GM19025 (cell line): ENCODE results near the gene COQ8A.

ENCODE experiments used
- ATAC-seq: cut with Tn5 transposase; IDR thresholded peaks from one replicate; pipeline ENCODE4 v1.9.1; 2021; ENCODE audit warnings: mild to moderate bottlenecking, low read depth, moderate library complexity; ENCODE audit not compliant: unreplicated experiment

COQ8A gene

GRCh38 chr1:226940029-226940805 is at the start of gene COQ8A:
COQ8A (plus strand) TSS chr1:226940294; CDS start chr1:226961386, 21,092 bp downstream.
- ATAC-seq = peak; percentile 94

- ATAC-seq = no peak
These were observed 49.6 kb upstream of the COQ8A start for GRCh38 chr1:226890331-226891108.

- no peak for ATAC-seq
These were observed 48.7 kb upstream of the COQ8A start for GRCh38 chr1:226891346-226891745.

GRCh38 chr1:226891846-226892523 is 48.1 kb upstream of the COQ8A start:
- no peak for ATAC-seq

GRCh38 chr1:226892524-226892875 is 47.6 kb upstream of the COQ8A start:
- ATAC-seq = no peak

- ATAC-seq = no peak
These were observed 46.2 kb upstream of the COQ8A start for GRCh38 chr1:226893936-226894335.

- no peak for ATAC-seq
These were observed 45.3 kb upstream of the COQ8A start for GRCh38 chr1:226894826-226895225.

GRCh38 chr1:226895644-226896043 is 44.5 kb upstream of the COQ8A start:
- ATAC-seq = no peak

GRCh38 chr1:226898246-226898645 is 41.8 kb upstream of the COQ8A start:
- ATAC-seq = no peak

GRCh38 chr1:226901421-226901820 is 38.7 kb upstream of the COQ8A start:
- no peak for ATAC-seq

GRCh38 chr1:226902601-226903000 is 37.5 kb upstream of the COQ8A start:
- ATAC-seq = no peak

- no peak for ATAC-seq
These were observed 36.0 kb upstream of the COQ8A start for GRCh38 chr1:226903819-226904716.

GRCh38 chr1:226904772-226905171 is 35.3 kb upstream of the COQ8A start:
- ATAC-seq = no peak

GRCh38 chr1:226908419-226908818 is 31.7 kb upstream of the COQ8A start:
- no peak for ATAC-seq

GRCh38 chr1:226908913-226909312 is 31.2 kb upstream of the COQ8A start:
- no peak for ATAC-seq

- ATAC-seq = no peak
These were observed 27.4 kb upstream of the COQ8A start for GRCh38 chr1:226912587-226913176.

- ATAC-seq = peak; percentile 6
These were observed 24.5 kb upstream of the COQ8A start for GRCh38 chr1:226915672-226915995.

GRCh38 chr1:226916497-226916896 is 23.6 kb upstream of the COQ8A start:
- no peak for ATAC-seq

- no peak for ATAC-seq
These were observed 20.5 kb upstream of the COQ8A start for GRCh38 chr1:226919587-226919986.

GRCh38 chr1:226919995-226920394 is 20.1 kb upstream of the COQ8A start:
- no peak for ATAC-seq
